Heart left ventricle (tissue), 13 donors: Measurements from ENCODE around the gene EBF4.
"Not testable (repeated sequence)": the region's sequence is repeated elsewhere in the genome, so short reads cannot be mapped to it uniquely, and the experiment has no call there.

Experiments used
- POLR2A ChIP-seq, 2 donors: fragments of 450-650 bp; IDR thresholded peaks; one replicate each; pipeline ENCODE4 v1.6.1; 2017; ENCODE audit warnings: antibody characterized with exemption in 2 of 2, mild to moderate bottlenecking in 2 of 2, moderate library complexity in 2 of 2
- TF ChIP-seq, protein P1 (sequence below), 12 donors: fragments of 200-600 bp; sonication (generic) in 4 of 12; IDR thresholded peaks; one replicate each; pipeline versions ENCODE4 v1.5.0 to v1.8.0; 2018 to 2022; ENCODE audit warnings: antibody characterized with exemption in 12 of 12, mild to moderate bottlenecking in 5 of 12
- donor health status: ischemic (EF 13 %, LVEDD 7.1; RV severe dilation, severe dysfunction).
- donor health status: DM: no; HTN: yes; CAD: no.
- donor health status: DM: no; HTN: no; CAD: no.
- donor health status: ischemic (EF 25% LVEDD 6.9; RV normal size, moderate dysfunction).
- donor health status: ischemic (EF 25% LVEDD 5.7; RV mildly dilated, moderate dysfunction).
- donor health status: ischemic (EF 35%, LVEDD 5.7; RV mildly dilated, moderate dysfunction).
- donor health status: nonischemic (EF 11% LVEDD 7.7; RV severe dilation, severe dysfunction).
- donor health status: DM: yes; HTN: yes; CAD: no.
- donor health status: PGD.
- donor health status: ischemic (EF 29% LVEDD 5.4; RV normal size, mild dysfunction).
- donor health status: nonischemic (EF 23%, LVEDD 6.1; RV moderate dilation, normal function).

DNA sequence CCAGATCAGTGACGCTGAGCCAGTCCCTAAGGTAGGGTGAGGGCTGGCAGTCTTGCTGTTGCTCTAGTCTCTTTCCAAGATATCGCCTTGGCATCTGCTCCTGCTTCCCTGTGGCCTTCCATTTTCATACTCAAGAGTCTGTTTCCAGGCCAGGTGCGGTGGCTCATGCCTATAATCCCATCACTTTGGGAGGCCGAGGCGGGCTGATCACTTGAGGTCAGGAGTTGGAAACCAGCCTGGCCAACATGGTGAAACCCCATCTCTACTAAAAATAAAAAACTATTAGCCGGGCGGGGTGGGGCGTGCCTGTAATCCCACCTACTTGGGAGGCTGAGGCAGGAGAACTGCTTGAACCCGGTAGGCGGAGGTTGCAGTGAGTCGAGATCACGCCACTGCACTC, 77.5 kb downstream of the EBF4 start:
- TF ChIP-seq, protein P1, sequence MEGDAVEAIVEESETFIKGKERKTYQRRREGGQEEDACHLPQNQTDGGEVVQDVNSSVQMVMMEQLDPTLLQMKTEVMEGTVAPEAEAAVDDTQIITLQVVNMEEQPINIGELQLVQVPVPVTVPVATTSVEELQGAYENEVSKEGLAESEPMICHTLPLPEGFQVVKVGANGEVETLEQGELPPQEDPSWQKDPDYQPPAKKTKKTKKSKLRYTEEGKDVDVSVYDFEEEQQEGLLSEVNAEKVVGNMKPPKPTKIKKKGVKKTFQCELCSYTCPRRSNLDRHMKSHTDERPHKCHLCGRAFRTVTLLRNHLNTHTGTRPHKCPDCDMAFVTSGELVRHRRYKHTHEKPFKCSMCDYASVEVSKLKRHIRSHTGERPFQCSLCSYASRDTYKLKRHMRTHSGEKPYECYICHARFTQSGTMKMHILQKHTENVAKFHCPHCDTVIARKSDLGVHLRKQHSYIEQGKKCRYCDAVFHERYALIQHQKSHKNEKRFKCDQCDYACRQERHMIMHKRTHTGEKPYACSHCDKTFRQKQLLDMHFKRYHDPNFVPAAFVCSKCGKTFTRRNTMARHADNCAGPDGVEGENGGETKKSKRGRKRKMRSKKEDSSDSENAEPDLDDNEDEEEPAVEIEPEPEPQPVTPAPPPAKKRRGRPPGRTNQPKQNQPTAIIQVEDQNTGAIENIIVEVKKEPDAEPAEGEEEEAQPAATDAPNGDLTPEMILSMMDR (IDR thresholded peaks at IDR 0.05): not testable (repeated sequence)
- TF ChIP-seq POLR2A (IDR thresholded peaks at IDR 0.05): not testable (repeated sequence)
